GM12878 (cell line): Measurements from ENCODE around the gene CLCN2. TPM values are rescaled to one million over a fixed set of nuclear protein-coding genes. Genes with fewer than 3 reads are reported as not detected.

ENCODE experiments used
- ATAC-seq: fragments of 200-7000 bp; cut with Tn5 transposase; 3 replicates; pipeline ENCODE4 v1.9.1; 2020; ENCODE audit warnings: mild to moderate bottlenecking, moderate library complexity
- BruUV-seq: library from RNA; stranded (reverse); fragments of 400-500 nt; replicated peaks from 2 replicates; lab custom pipeline; 2021; lab: Mats Ljungman, UMichigan
- CTCF ChIA-PET: fragments of 300-600 bp; sonication (Branson Sonifier 250); formaldehyde crosslinking; extraction: SDS; loops from one replicate; lab custom pipeline; 2021; ENCODE audit warnings: inconsistent platforms; lab: Yijun Ruan, JAX
- POLR2A ChIA-PET: fragments of 350-600 bp; formaldehyde crosslinking; extraction: SDS; loops from one replicate; lab custom pipeline; 2021; ENCODE audit warnings: inconsistent platforms; lab: Charles Lee
- RAD21 ChIA-PET: fragments of 300-600 bp; sonication (Branson Sonifier 250); formaldehyde crosslinking; loops from one replicate; lab custom pipeline; 2023; ENCODE audit warnings: antibody characterized with exemption; ENCODE audit not compliant: unreplicated experiment; lab: Charles Lee
- SMC1A ChIA-PET: fragments of 300-600 bp; sonication (Branson Sonifier 250); formaldehyde crosslinking; loops from one replicate; lab custom pipeline; 2023; ENCODE audit not compliant: unreplicated experiment, uncharacterized antibody; lab: Charles Lee
- DNase-seq: peaks from one replicate; pipeline ENCODE4 v3.0.0-alpha.2; 2011; ENCODE audit warnings: low read depth, low spot score
- FAIRE-seq: peaks from 3 replicates; lab custom pipeline; 2011; peaks lifted over from hg19 to GRCh38; lab: Jason Lieb, UNC
- H2AFZ ChIP-seq: 2 replicates; pipeline ENCODE4 v1.6.0; 2011; ENCODE audit warnings: low read depth, low read length, control low read depth; ENCODE audit not compliant: control insufficient read depth
- H3K27ac ChIP-seq: 2 replicates; pipeline ENCODE4 v1.5.1; 2011; ENCODE audit warnings: control low read depth; ENCODE audit not compliant: control insufficient read depth, insufficient read depth
- H3K27me3 ChIP-seq, 2 experiments: replicated peaks in 1 of 2; 2 replicates each; pipeline versions ENCODE4 v1.6.0 to v1.6.1; 2011; ENCODE audit warnings: low read length in 1 of 2; ENCODE audit not compliant: control insufficient read depth in 2 of 2, insufficient read depth in 2 of 2
- H3K36me3 ChIP-seq, 2 experiments: 2 replicates each; pipeline ENCODE4 v1.5.1; 2011; ENCODE audit warnings: low read length in 1 of 2; ENCODE audit not compliant: control insufficient read depth in 2 of 2, insufficient read depth in 2 of 2
- H3K4me1 ChIP-seq: 2 replicates; pipeline ENCODE4 v1.6.1; 2011; ENCODE audit warnings: mild to moderate bottlenecking, low read length, moderate library complexity, mixed read lengths; ENCODE audit not compliant: control insufficient read depth, insufficient read depth
- H3K4me2 ChIP-seq: 2 replicates; pipeline ENCODE4 v1.6.0; 2011; ENCODE audit warnings: control low read depth; ENCODE audit not compliant: control insufficient read depth, insufficient read depth
- H3K4me3 ChIP-seq: fragments of 200-600 bp; sonication (generic); 2 replicates; pipeline ENCODE4 v1.5.1; 2016
- H3K79me2 ChIP-seq: 2 replicates; pipeline ENCODE4 v1.6.0; 2011; ENCODE audit warnings: low read length; ENCODE audit not compliant: control insufficient read depth, insufficient read depth
- H3K9ac ChIP-seq: 2 replicates; pipeline ENCODE4 v1.8.0; 2011; ENCODE audit warnings: low read length, control low read depth, mixed read lengths; ENCODE audit not compliant: control insufficient read depth, insufficient read depth
- H3K9me3 ChIP-seq: replicated peaks from 3 replicates; pipeline ENCODE4 v1.5.1; 2011; ENCODE audit warnings: mild to moderate bottlenecking, low read length; ENCODE audit not compliant: control insufficient read depth, insufficient read depth
- H4K20me1 ChIP-seq: 2 replicates; pipeline ENCODE4 v1.6.0; 2011; ENCODE audit not compliant: control insufficient read depth, insufficient read depth
- BHLHE40 ChIP-seq, 2 experiments: fragments of 450-650 bp in 1 of 2; IDR thresholded peaks; 2 replicates each; pipeline ENCODE4 v1.6.1; 2011 to 2017; ENCODE audit warnings: low read depth in 2 of 2, borderline replicate concordance in 1 of 2, improper control_type of control experiment in 1 of 2, low read length in 1 of 2, mild to moderate bottlenecking in 1 of 2
- CBX5 ChIP-seq: sonication (generic); IDR thresholded peaks from 2 replicates; pipeline ENCODE4 v1.6.1; 2016; ENCODE audit warnings: low read depth, moderate library complexity, mild to moderate bottlenecking, inconsistent platforms
- CREB1 ChIP-seq: IDR thresholded peaks from 2 replicates; pipeline ENCODE4 v1.6.1; 2012; ENCODE audit warnings: low read depth, mild to moderate bottlenecking, inconsistent platforms
- HDAC2 ChIP-seq: fragments of 200-600 bp; sonication (generic); IDR thresholded peaks from 2 replicates; pipeline ENCODE4 v1.6.1; 2017
- KAT2A ChIP-seq: conservative IDR thresholded peaks from 2 replicates; pipeline ENCODE4 v1.6.1; 2011; ENCODE audit warnings: low read depth, low read length; ENCODE audit not compliant: control insufficient read depth
- RUNX3 ChIP-seq: IDR thresholded peaks from 2 replicates; pipeline ENCODE4 v1.6.1; 2012; ENCODE audit warnings: low read length, inconsistent platforms
- SIN3A ChIP-seq: IDR thresholded peaks from 2 replicates; pipeline ENCODE4 v1.6.1; 2012; ENCODE audit warnings: low read depth, low read length, improper control_type of control experiment
- SMAD1 ChIP-seq: fragments of 450-650 bp; IDR thresholded peaks from 2 replicates; pipeline ENCODE4 v1.6.1; 2018; ENCODE audit warnings: mild to moderate bottlenecking, low read depth; ENCODE audit not compliant: partially characterized antibody
- SMAD5 ChIP-seq: IDR thresholded peaks from 2 replicates; pipeline ENCODE4 v1.6.1; 2016; ENCODE audit warnings: antibody characterized with exemption, low read depth
- SPI1 ChIP-seq: IDR thresholded peaks from 2 replicates; pipeline ENCODE4 v1.6.1; 2011; ENCODE audit warnings: low read depth, mild to moderate bottlenecking, low read length, moderate library complexity, borderline replicate concordance; ENCODE audit not compliant: insufficient read depth
- TCF3 ChIP-seq: IDR thresholded peaks from 2 replicates; pipeline ENCODE4 v1.6.1; 2012; ENCODE audit warnings: low read depth, mild to moderate bottlenecking, low read length, borderline replicate concordance; ENCODE audit not compliant: insufficient read depth
- TCF7 ChIP-seq: IDR thresholded peaks from 2 replicates; pipeline ENCODE4 v1.6.1; 2014; ENCODE audit warnings: antibody characterized with exemption, borderline replicate concordance
- ZBTB40 ChIP-seq: fragments of 450-650 bp; IDR thresholded peaks from 2 replicates; pipeline ENCODE4 v1.6.1; 2016; ENCODE audit warnings: mild to moderate bottlenecking, moderate library complexity, borderline replicate concordance
- ZNF207 ChIP-seq: fragments of 450-650 bp; IDR thresholded peaks from 2 replicates; pipeline ENCODE4 v1.6.1; 2014; ENCODE audit warnings: antibody characterized with exemption, mild to moderate bottlenecking, borderline replicate concordance
- ZNF592 ChIP-seq: fragments of 450-650 bp; IDR thresholded peaks from 2 replicates; pipeline ENCODE4 v1.6.1; 2017; ENCODE audit warnings: mild to moderate bottlenecking, moderate library complexity
- WGBS: methylation state at CpG from one replicate; pipeline ENCODE4 v1.1.6; 2016; ENCODE audit warnings: low lambda C conversion rate; ENCODE audit not compliant: insufficient replicate concordance, insufficient coverage; ENCODE audit errors: missing lambda C conversion rate; 5-methylcytosine and 5-hydroxymethylcytosine counted together
- in situ Hi-C: fragments of 300-500 bp; cut with MboI; formaldehyde crosslinking; loops from 9 replicates; pipeline ENCODE4 v1.14.3; 2018; ENCODE audit warnings: mixed read lengths
- intact Hi-C: fragments of 100-400 bp; cut with micrococcal nuclease; formaldehyde crosslinking; loops from one replicate; pipeline ENCODE4 v1.14.2; 2022; ENCODE audit not compliant: unreplicated experiment
- polyA plus RNA-seq, 11 experiments: library from polyadenylated mRNA; depleted of rRNA in 4 of 11; unstranded in 6 of 11; stranded (reverse) in 5 of 11; fragments of >200 nt; fragmentation: Nextera tagmentation in 4 of 11; fragmentation: Illumina TruSeq in 1 of 11; extraction: Ambion mirVana in 4 of 11; extraction: Trizol in 1 of 11; gene quantifications; 1 replicate in 1 of 11; 2 replicates in 10 of 11; pipeline versions ENCODE4 v1.2.1 to v1.2.3, GENCODE V29; 2011 to 2016; ENCODE audit warnings: inconsistent platforms in 2 of 11, missing spikeins in 2 of 11, low read depth in 1 of 11
- total RNA-seq, 4 experiments: library from RNA; depleted of rRNA in 3 of 4; stranded (reverse); fragments of >200 nt in 3 of 4; fragmentation: Illumina TruSeq in 1 of 4; extraction: Trizol in 1 of 4; gene quantifications; 2 replicates each; pipeline versions ENCODE4 v1.2.1 to v1.2.3, GENCODE V29; 2013 to 2021

CLCN2 gene
- total and polyA plus RNA-seq, 10 of the 15 experiments (the other 5 are each of a cell fraction or from before 2014, with no cell fraction given), result 0.13 to 2.6 (median 0.85) TPM; not detected in 1

GRCh38 chr3:184368586-184369183 lies 7.3 kb upstream of the CLCN2 start (continued):
- TF ChIP-seq ZBTB40 (no peak), KAT2A (no peak), CBX5 (no peak)

- Histone ChIP-seq H3K4me3 (no peak overlapping the region), H3K27ac (no peak overlapping the region), H2AFZ (no peak overlapping the region), H3K4me2 (no peak overlapping the region), H3K9ac (no peak overlapping the region), H3K36me3 (peaks cover 2 to 5% of the 10 kb centered on the region in 2 experiments; a peak in 2 of 4 replicates), H3K9me3 (no peaks in the 10 kb centered on the region), H3K27me3 (0 out of 4 replicates have a peak, but pooled peaks cover 0 to 2% of the 10 kb centered on the region in 2 experiments), H3K79me2 (peaks cover 20% of the 10 kb centered on the region), H3K4me1 (0 out of 2 replicates have a peak, but pooled peaks cover 3% of the 10 kb centered on the region), H4K20me1 (no peaks in the 10 kb centered on the region)
- ChIA-PET CTCF (no interaction called here), RAD21 (no interaction called here), POLR2A (no interaction called here), SMC1A (no interaction called here)
- in situ Hi-C loops (no loop called here), intact Hi-C loops (no loop called here)
- FAIRE-seq (no peak), ATAC-seq (no peak), DNase-seq (no peak)
- no TSS peak for BruUV-seq
- 98% methylated on average over 9 of the region's 9 CpGs for WGBS
- TF ChIP-seq TCF3 (no peak), SIN3A (no peak), ZNF592 (no peak), SMAD1 (no peak), SPI1 (no peak), BHLHE40 (IDR thresholded peaks at IDR 0.05; ENCODE audit: borderline replicate concordance in 1 of 2, low read depth in 2 of 2, low read length in 1 of 2) (no peak), HDAC2 (no peak), CREB1 (no peak), TCF7 (no peak), RUNX3 (no peak), ZNF207 (no peak), SMAD5 (no peak)
These were observed 6.7 kb upstream of the CLCN2 start for GRCh38 chr3:184368116-184368515.
